Effector memory CD8-positive, alpha-beta T cell (primary cell): ENCODE measurements around the gene HIVEP3.
"Not testable (repeated sequence)": the region's sequence is repeated elsewhere in the genome, so short reads cannot be mapped to it uniquely, and the experiment has no call there.

Source experiments
- ATAC-seq: fragments of 150-1000 bp; cut with Tn5 transposase; replicated peaks from 2 replicates; pipeline ENCODE4 v1.10.0; 2021; ENCODE audit warnings: mild to moderate bottlenecking, moderate library complexity
- DNase-seq, 3 experiments: peaks; one replicate each; pipeline ENCODE4 v3.0.0; 2021
- H3K27ac Mint-ChIP-seq, 2 donors: one replicate each; pipeline ENCODE4 v1.8.0; 2022; ENCODE audit warnings: mild to moderate bottlenecking in 2 of 2, mixed read lengths in 2 of 2, moderate library complexity in 2 of 2
- H3K27me3 Mint-ChIP-seq, 2 donors: one replicate each; pipeline ENCODE4 v1.8.0; 2022; ENCODE audit warnings: mixed read lengths in 2 of 2
- H3K36me3 Mint-ChIP-seq: one replicate; pipeline ENCODE4 v1.8.0; 2022; ENCODE audit warnings: mild to moderate bottlenecking, moderate library complexity, mixed read lengths; ENCODE audit not compliant: insufficient read depth
- H3K4me1 Mint-ChIP-seq, 2 donors: one replicate each; pipeline ENCODE4 v1.8.0; 2022; ENCODE audit warnings: low read depth in 2 of 2, mixed read lengths in 2 of 2
- H3K4me3 Mint-ChIP-seq, 2 donors: one replicate each; pipeline ENCODE4 v1.8.0; 2022; ENCODE audit warnings: mild to moderate bottlenecking in 2 of 2, mixed read lengths in 2 of 2, moderate library complexity in 2 of 2
- H3K9me3 Mint-ChIP-seq, 2 donors: one replicate each; pipeline ENCODE4 v1.8.0; 2022; ENCODE audit warnings: mixed read lengths in 2 of 2

HIVEP3 gene

GRCh38 chr1:41568204-41568603 is 350.5 kb downstream of the HIVEP3 start:
- Mint-ChIP-seq H3K9me3 (no peaks in the 10 kb centered on the region), H3K4me3 (no peak overlapping the region), H3K36me3 (peaks cover 6% of the 10 kb centered on the region), H3K4me1 (peaks cover 4 to 15% of the 10 kb centered on the region in 2 donors), H3K27me3 (no peaks in the 10 kb centered on the region), H3K27ac (no peak overlapping the region)
- DNase-seq (no peak), ATAC-seq (no peak)

GRCh38 chr1:41566969-41567368 is 351.8 kb downstream of the HIVEP3 start:
- no peak overlapping the region for H3K27ac Mint-ChIP-seq

GRCh38 chr1:41566274-41566885 is 352.3 kb downstream of the HIVEP3 start:
- Mint-ChIP-seq H3K9me3 (no peaks in the 10 kb centered on the region), H3K36me3 (peaks cover 6% of the 10 kb centered on the region), H3K4me1 (peaks cover 4 to 15% of the 10 kb centered on the region in 2 donors), H3K4me3 (no peak overlapping the region), H3K27ac (no peak overlapping the region), H3K27me3 (no peaks in the 10 kb centered on the region)
- ATAC-seq: no peak
- DNase-seq: no peak

More at GRCh38 chr1:41566969-41567368, 351.8 kb downstream of the HIVEP3 start:
- ATAC-seq (no peak), DNase-seq (no peak)
- no peaks in the 10 kb centered on the region for H3K27me3 Mint-ChIP-seq
- H3K36me3 Mint-ChIP-seq: peaks cover 6% of the 10 kb centered on the region
- H3K4me1 Mint-ChIP-seq: peaks cover 4 to 15% of the 10 kb centered on the region in 2 donors
- no peak overlapping the region for H3K4me3 Mint-ChIP-seq
- H3K9me3 Mint-ChIP-seq: no peaks in the 10 kb centered on the region

- H3K4me1 Mint-ChIP-seq: peaks cover 4 to 19% of the 10 kb centered on the region in 2 donors
- H3K36me3 Mint-ChIP-seq: peaks cover 6% of the 10 kb centered on the region
- no peak overlapping the region for H3K27ac Mint-ChIP-seq
- H3K4me3 Mint-ChIP-seq: no peak overlapping the region
- H3K27me3 Mint-ChIP-seq: no peaks in the 10 kb centered on the region
- H3K9me3 Mint-ChIP-seq: no peaks in the 10 kb centered on the region
- ATAC-seq: no peak
- DNase-seq: no peak
These were observed 353.8 kb downstream of the HIVEP3 start for GRCh38 chr1:41564741-41565475.

GRCh38 chr1:41562328-41562727 is 356.4 kb downstream of the HIVEP3 start:
- Mint-ChIP-seq H3K9me3 (no peaks in the 10 kb centered on the region), H3K27me3 (no peaks in the 10 kb centered on the region), H3K27ac (no peak overlapping the region), H3K4me1 (peaks cover 7 to 19% of the 10 kb centered on the region in 2 donors), H3K36me3 (peaks cover 3% of the 10 kb centered on the region), H3K4me3 (no peak overlapping the region)
- DNase-seq: no peak
- ATAC-seq: no peak

GRCh38 chr1:41560931-41561330 is 357.8 kb downstream of the HIVEP3 start:
- DNase-seq (no peak), ATAC-seq (no peak)
- H3K36me3 Mint-ChIP-seq: no peaks in the 10 kb centered on the region
- H3K4me3 Mint-ChIP-seq: no peak overlapping the region
- no peak overlapping the region for H3K27ac Mint-ChIP-seq
- H3K4me1 Mint-ChIP-seq: peaks cover 7 to 10% of the 10 kb centered on the region in 2 donors
- H3K9me3 Mint-ChIP-seq: no peaks in the 10 kb centered on the region
- no peaks in the 10 kb centered on the region for H3K27me3 Mint-ChIP-seq

- no peak overlapping the region for H3K27ac Mint-ChIP-seq
- no peaks in the 10 kb centered on the region for H3K36me3 Mint-ChIP-seq
- H3K27me3 Mint-ChIP-seq: no peaks in the 10 kb centered on the region
- H3K9me3 Mint-ChIP-seq: no peaks in the 10 kb centered on the region
- DNase-seq: no peak
- ATAC-seq: no peak
- H3K4me3 Mint-ChIP-seq: no peak overlapping the region
- peaks cover 7 to 10% of the 10 kb centered on the region in 2 donors for H3K4me1 Mint-ChIP-seq
These were observed 358.2 kb downstream of the HIVEP3 start for GRCh38 chr1:41560496-41560895.

- H3K36me3 Mint-ChIP-seq: no peaks in the 10 kb centered on the region
- no peak for ATAC-seq
- no peak for DNase-seq
- no peak overlapping the region for H3K4me3 Mint-ChIP-seq
- H3K4me1 Mint-ChIP-seq: peaks cover 2 to 4% of the 10 kb centered on the region in 2 donors
- no peaks in the 10 kb centered on the region for H3K9me3 Mint-ChIP-seq
- H3K27ac Mint-ChIP-seq: peak overlapping the region in 1 of 2 donors; percentile 80
- no peaks in the 10 kb centered on the region for H3K27me3 Mint-ChIP-seq
These were observed 359.4 kb downstream of the HIVEP3 start for GRCh38 chr1:41559331-41559730.

GRCh38 chr1:41558761-41559171 is 360.0 kb downstream of the HIVEP3 start:
- ATAC-seq (no peak), DNase-seq (no peak)
- H3K4me1 Mint-ChIP-seq: peaks cover 2 to 4% of the 10 kb centered on the region in 2 donors
- H3K4me3 Mint-ChIP-seq: no peak overlapping the region
- H3K36me3 Mint-ChIP-seq: no peaks in the 10 kb centered on the region
- H3K27me3 Mint-ChIP-seq: no peaks in the 10 kb centered on the region
- peaks cover 0 to 4% of the 10 kb centered on the region in 2 donors for H3K9me3 Mint-ChIP-seq
- H3K27ac Mint-ChIP-seq: peak overlapping the region in 1 of 2 donors; percentile 80

GRCh38 chr1:41557751-41558455 is 360.8 kb downstream of the HIVEP3 start:
- Mint-ChIP-seq H3K27me3 (no peaks in the 10 kb centered on the region), H3K9me3 (peaks cover 0 to 5% of the 10 kb centered on the region in 2 donors), H3K27ac (no peak overlapping the region), H3K4me3 (no peak overlapping the region), H3K36me3 (no peaks in the 10 kb centered on the region), H3K4me1 (peaks cover 2 to 4% of the 10 kb centered on the region in 2 donors)
- DNase-seq (no peak), ATAC-seq (no peak)

- DNase-seq, H3K36me3 Mint-ChIP-seq, H3K27me3 Mint-ChIP-seq, H3K4me3 Mint-ChIP-seq, H3K9me3 Mint-ChIP-seq, ATAC-seq, H3K4me1 Mint-ChIP-seq, H3K27ac Mint-ChIP-seq: not testable (repeated sequence)
These were observed 364.0 kb downstream of the HIVEP3 start for GRCh38 chr1:41554746-41555145.

- peaks cover 0 to 2% of the 10 kb centered on the region in 2 donors for H3K9me3 Mint-ChIP-seq
- peak overlapping the region in 1 of 2 donors; percentile 32 for H3K27ac Mint-ChIP-seq
- no peak for DNase-seq
- no peak for ATAC-seq
- H3K27me3 Mint-ChIP-seq: no peaks in the 10 kb centered on the region
- no peak overlapping the region for H3K4me3 Mint-ChIP-seq
- peaks cover 8% of the 10 kb centered on the region for H3K36me3 Mint-ChIP-seq
- peaks cover 0 to 5% of the 10 kb centered on the region in 2 donors for H3K4me1 Mint-ChIP-seq
These were observed 370.8 kb downstream of the HIVEP3 start for GRCh38 chr1:41547781-41548560.

- Mint-ChIP-seq H3K36me3 (peaks cover 9% of the 10 kb centered on the region), H3K4me3 (no peak overlapping the region), H3K27ac (no peak overlapping the region), H3K27me3 (no peaks in the 10 kb centered on the region), H3K4me1 (peaks cover 0 to 6% of the 10 kb centered on the region in 2 donors), H3K9me3 (peaks cover 0 to 2% of the 10 kb centered on the region in 2 donors)
- DNase-seq (no peak), ATAC-seq (no peak)
These were observed 371.4 kb downstream of the HIVEP3 start for GRCh38 chr1:41547336-41547735.
